ENCODE data around the gene ARHGAP40.
"Not testable (repeated sequence)": the region's sequence is repeated elsewhere in the genome, so short reads cannot be mapped to it uniquely, and the experiment has no call there.

Gene ARHGAP40

DNA sequence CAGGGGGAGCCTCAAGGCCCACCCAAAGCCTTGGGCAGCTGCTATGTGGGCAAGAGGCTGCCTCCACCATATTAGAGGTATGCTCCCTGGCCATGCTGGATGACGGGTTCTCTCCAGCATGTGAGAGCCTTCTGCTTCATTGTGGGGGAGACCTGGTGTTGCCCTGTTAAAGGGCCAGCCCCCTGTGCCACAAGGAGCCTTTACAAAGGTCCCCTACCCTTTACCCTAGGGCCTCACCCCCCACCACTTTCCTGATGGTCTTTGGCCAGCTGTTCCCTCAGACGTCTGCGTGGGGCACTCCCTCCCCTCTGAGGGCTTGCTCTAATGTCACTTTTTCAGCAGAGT, 15.5 kb upstream of the ARHGAP40 start:
- Histone ChIP-seq H3K27me3 (replicated peaks; ENCODE audit: control insufficient read depth, insufficient read depth, low read length, poor library complexity, severe bottlenecking) (no peaks in the 10 kb centered on the region), H3K4me3 (ENCODE audit: insufficient read depth, low read depth, low read length, poor library complexity, severe bottlenecking) (no peak overlapping the region), H3K9me3 (ENCODE audit: control insufficient read depth, low read length) (no peaks in the 10 kb centered on the region), H3K4me1 (ENCODE audit: control insufficient read depth, insufficient read depth, low read length, poor library complexity, severe bottlenecking) (no peaks in the 10 kb centered on the region), H3K27ac (ENCODE audit: insufficient read depth, low read length, poor library complexity, severe bottlenecking) (no peak overlapping the region), H3K36me3 (ENCODE audit: control insufficient read depth, insufficient read depth, low read length) (no peaks in the 10 kb centered on the region)
- DNase-seq: no peak

DNA sequence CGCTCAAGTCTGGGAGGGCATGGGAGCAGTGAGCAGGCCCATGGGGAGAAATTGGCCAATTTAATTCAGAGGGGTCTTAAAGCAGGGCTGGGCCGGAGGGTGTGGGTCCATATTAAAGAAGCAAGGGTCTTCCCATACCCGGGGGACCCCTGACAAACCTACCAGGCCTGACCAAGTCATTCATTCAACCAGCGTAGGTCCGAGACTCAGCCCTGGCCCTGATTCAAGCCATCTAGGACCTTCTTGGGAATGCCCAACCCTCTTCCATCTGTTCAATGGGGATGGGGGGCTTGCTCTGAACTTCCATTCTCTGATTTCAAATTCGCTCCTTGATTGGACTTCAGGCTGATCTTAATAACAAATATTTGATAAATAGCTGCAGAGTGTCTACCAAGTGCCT, 13.3 kb upstream of the ARHGAP40 start:
- Histone ChIP-seq H3K36me3 (ENCODE audit: control insufficient read depth, insufficient read depth, low read length) (no peaks in the 10 kb centered on the region), H3K4me3 (ENCODE audit: insufficient read depth, low read depth, low read length, poor library complexity, severe bottlenecking) (no peak overlapping the region), H3K9me3 (ENCODE audit: control insufficient read depth, low read length) (no peaks in the 10 kb centered on the region), H3K27me3 (replicated peaks; ENCODE audit: control insufficient read depth, insufficient read depth, low read length, poor library complexity, severe bottlenecking) (no peaks in the 10 kb centered on the region), H3K27ac (ENCODE audit: insufficient read depth, low read length, poor library complexity, severe bottlenecking) (no peak overlapping the region), H3K4me1 (ENCODE audit: control insufficient read depth, insufficient read depth, low read length, poor library complexity, severe bottlenecking) (no peaks in the 10 kb centered on the region)
- no peak for DNase-seq

DNA sequence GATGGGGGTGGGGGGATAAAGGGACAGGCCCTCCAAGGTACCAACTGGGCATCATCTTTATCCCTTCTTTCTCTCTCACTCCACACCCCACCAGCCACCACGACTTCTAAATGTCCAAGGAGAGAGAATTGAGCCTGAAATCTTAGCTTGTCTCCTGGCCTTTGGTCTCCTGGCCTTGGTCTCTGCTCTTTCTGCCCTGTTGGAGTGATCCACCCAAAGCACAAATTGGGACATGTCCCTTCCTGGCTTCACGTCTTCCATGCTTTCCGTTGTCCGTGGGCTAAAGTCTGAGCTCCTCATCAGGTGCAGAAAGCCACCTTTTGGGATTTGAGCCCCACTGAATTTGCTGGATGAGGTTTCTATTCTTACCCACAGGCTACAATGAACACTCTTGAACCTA, 12.3 kb upstream of the ARHGAP40 start:
- no peak overlapping the region for H3K4me3 ChIP-seq (ENCODE audit: insufficient read depth, low read depth, low read length, poor library complexity, severe bottlenecking)
- no peak overlapping the region for H3K27ac ChIP-seq (ENCODE audit: insufficient read depth, low read length, poor library complexity, severe bottlenecking)

DNA sequence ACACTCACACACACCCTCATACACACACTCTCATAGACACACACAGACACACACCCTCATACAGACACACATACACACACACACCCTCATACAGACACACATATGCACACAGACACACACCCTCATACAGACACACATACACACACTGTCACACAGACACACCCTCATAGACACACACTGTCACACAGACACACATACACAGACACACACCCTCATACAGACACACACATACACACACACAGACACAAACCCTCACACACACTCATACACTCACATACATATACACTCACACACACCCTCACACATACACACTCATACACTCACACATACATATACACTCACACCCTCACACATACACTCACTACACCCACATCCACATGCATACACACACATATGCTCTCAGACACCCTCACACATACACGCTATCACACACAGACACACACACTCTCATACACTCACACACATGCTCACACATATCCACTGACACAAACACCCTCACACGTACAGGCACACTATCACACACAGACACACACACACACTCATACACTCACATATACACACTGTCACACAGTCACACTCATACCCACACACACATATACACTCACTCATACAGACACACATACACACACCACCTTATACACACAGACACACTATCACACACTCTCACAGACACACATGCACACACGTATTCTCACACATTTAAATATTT, 11.5 kb upstream of the ARHGAP40 start:
- no peaks in the 10 kb centered on the region for H3K9me3 ChIP-seq (ENCODE audit: control insufficient read depth, low read length)
- no peak overlapping the region for H3K27ac ChIP-seq (ENCODE audit: insufficient read depth, low read length, poor library complexity, severe bottlenecking)
- H3K4me1 ChIP-seq (ENCODE audit: control insufficient read depth, insufficient read depth, low read length, poor library complexity, severe bottlenecking): no peaks in the 10 kb centered on the region
- DNase-seq: no peak
- H3K36me3 ChIP-seq (ENCODE audit: control insufficient read depth, insufficient read depth, low read length): no peaks in the 10 kb centered on the region
- H3K27me3 ChIP-seq (replicated peaks; ENCODE audit: control insufficient read depth, insufficient read depth, low read length, poor library complexity, severe bottlenecking): no peaks in the 10 kb centered on the region
- H3K4me3 ChIP-seq (ENCODE audit: insufficient read depth, low read depth, low read length, poor library complexity, severe bottlenecking): no peak overlapping the region

More for the DNA sequence above, 12.3 kb upstream of the ARHGAP40 start:
- Histone ChIP-seq H3K4me1 (ENCODE audit: control insufficient read depth, insufficient read depth, low read length, poor library complexity, severe bottlenecking) (no peaks in the 10 kb centered on the region), H3K27me3 (replicated peaks; ENCODE audit: control insufficient read depth, insufficient read depth, low read length, poor library complexity, severe bottlenecking) (no peaks in the 10 kb centered on the region), H3K36me3 (ENCODE audit: control insufficient read depth, insufficient read depth, low read length) (no peaks in the 10 kb centered on the region), H3K9me3 (ENCODE audit: control insufficient read depth, low read length) (no peaks in the 10 kb centered on the region)
- no peak for DNase-seq

DNA sequence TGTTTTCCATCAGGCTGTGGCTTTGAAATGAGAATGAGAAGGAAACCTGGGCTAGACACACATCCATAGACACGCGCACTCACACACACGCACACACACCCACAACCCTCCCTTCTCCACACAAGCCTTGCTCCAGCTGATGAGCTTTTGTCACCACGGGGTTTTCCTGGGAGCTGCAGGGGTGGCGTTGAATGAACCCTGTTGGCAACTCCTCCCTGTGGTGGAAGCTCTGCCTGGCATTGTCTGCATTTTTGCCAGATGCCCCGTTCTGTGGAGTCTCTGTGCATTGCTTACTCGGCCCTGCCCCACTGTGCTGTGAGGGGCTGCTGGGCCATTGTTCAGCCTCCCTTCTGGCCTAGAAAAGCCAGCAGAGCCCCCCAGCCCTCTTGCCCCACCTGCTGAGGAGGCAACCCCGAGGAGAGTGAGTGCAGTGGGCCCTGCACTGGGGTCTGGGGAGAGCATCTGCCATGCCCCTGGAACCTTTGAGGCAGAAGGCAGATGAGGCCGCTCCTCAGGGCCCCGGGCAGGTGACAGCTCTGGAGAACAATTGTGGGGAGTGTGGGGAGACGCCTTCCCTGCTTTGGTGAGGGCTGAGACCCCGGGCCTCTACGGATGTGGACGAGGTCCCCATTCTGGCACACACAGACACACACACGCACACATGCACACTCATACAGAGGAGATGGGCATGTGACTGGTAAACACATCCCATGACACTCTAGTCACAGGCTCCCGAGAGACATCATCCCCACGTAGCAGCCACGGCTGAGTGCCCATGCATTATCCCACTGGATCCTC, 10.7 kb upstream of the ARHGAP40 start:
- Histone ChIP-seq H3K27ac (ENCODE audit: insufficient read depth, low read length, poor library complexity, severe bottlenecking) (no peak overlapping the region), H3K4me3 (ENCODE audit: insufficient read depth, low read depth, low read length, poor library complexity, severe bottlenecking) (no peak overlapping the region), H3K36me3 (ENCODE audit: control insufficient read depth, insufficient read depth, low read length) (no peaks in the 10 kb centered on the region), H3K9me3 (ENCODE audit: control insufficient read depth, low read length) (no peaks in the 10 kb centered on the region), H3K27me3 (replicated peaks; ENCODE audit: control insufficient read depth, insufficient read depth, low read length, poor library complexity, severe bottlenecking) (no peaks in the 10 kb centered on the region), H3K4me1 (ENCODE audit: control insufficient read depth, insufficient read depth, low read length, poor library complexity, severe bottlenecking) (no peaks in the 10 kb centered on the region)
- DNase-seq: no peak

GRCh38 chr20:38591474-38592410, 9.9 kb upstream of the ARHGAP40 start:
- no peak overlapping the region for H3K27ac ChIP-seq (ENCODE audit: insufficient read depth, low read length, poor library complexity, severe bottlenecking)
- no peaks in the 10 kb centered on the region for H3K36me3 ChIP-seq (ENCODE audit: control insufficient read depth, insufficient read depth, low read length)
- H3K4me1 ChIP-seq (ENCODE audit: control insufficient read depth, insufficient read depth, low read length, poor library complexity, severe bottlenecking): no peaks in the 10 kb centered on the region
- H3K27me3 ChIP-seq (replicated peaks; ENCODE audit: control insufficient read depth, insufficient read depth, low read length, poor library complexity, severe bottlenecking): no peaks in the 10 kb centered on the region
- H3K4me3 ChIP-seq (ENCODE audit: insufficient read depth, low read depth, low read length, poor library complexity, severe bottlenecking): no peak overlapping the region
- H3K9me3 ChIP-seq (ENCODE audit: control insufficient read depth, low read length): no peaks in the 10 kb centered on the region
- DNase-seq: no peak

- not testable (repeated sequence) for H3K27ac ChIP-seq (ENCODE audit: insufficient read depth, low read length, poor library complexity, severe bottlenecking); DNase-seq; H3K4me1 ChIP-seq (ENCODE audit: control insufficient read depth, insufficient read depth, low read length, poor library complexity, severe bottlenecking); H3K4me3 ChIP-seq (ENCODE audit: insufficient read depth, low read depth, low read length, poor library complexity, severe bottlenecking); H3K36me3 ChIP-seq (ENCODE audit: control insufficient read depth, insufficient read depth, low read length); H3K27me3 ChIP-seq (replicated peaks; ENCODE audit: control insufficient read depth, insufficient read depth, low read length, poor library complexity, severe bottlenecking); H3K9me3 ChIP-seq (ENCODE audit: control insufficient read depth, low read length)
Observed at GRCh38 chr20:38592411-38592790, 9.2 kb upstream of the ARHGAP40 start.

DNA sequence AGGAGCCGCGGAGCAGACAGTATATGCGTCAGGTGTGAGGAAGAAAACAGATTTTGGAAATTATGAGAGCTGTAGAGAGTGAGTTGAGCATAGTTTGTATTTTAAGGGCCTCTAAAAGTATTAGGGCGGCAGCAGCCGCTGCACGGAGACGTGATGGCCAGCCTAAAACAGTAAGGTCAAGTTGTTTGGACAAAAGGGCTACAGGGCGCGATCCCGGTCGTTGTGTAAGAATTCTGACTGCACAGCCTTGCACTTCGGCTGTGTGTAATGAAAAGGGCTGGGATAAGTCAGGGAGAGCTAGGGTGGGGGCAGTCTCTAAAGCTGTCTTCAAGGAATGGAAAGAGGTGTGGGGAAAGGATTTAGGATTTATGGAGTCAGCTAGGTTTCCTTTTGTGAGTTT, 7.3 kb upstream of the ARHGAP40 start:
- not testable (repeated sequence) for H3K27ac ChIP-seq (ENCODE audit: insufficient read depth, low read length, poor library complexity, severe bottlenecking); H3K9me3 ChIP-seq (ENCODE audit: control insufficient read depth, low read length); DNase-seq; H3K4me1 ChIP-seq (ENCODE audit: control insufficient read depth, insufficient read depth, low read length, poor library complexity, severe bottlenecking); H3K36me3 ChIP-seq (ENCODE audit: control insufficient read depth, insufficient read depth, low read length); H3K4me3 ChIP-seq (ENCODE audit: insufficient read depth, low read depth, low read length, poor library complexity, severe bottlenecking); H3K27me3 ChIP-seq (replicated peaks; ENCODE audit: control insufficient read depth, insufficient read depth, low read length, poor library complexity, severe bottlenecking)

GRCh38 chr20:38595886-38596285, 5.7 kb upstream of the ARHGAP40 start:
- H3K4me3 ChIP-seq (ENCODE audit: insufficient read depth, low read depth, low read length, poor library complexity, severe bottlenecking); DNase-seq; H3K27ac ChIP-seq (ENCODE audit: insufficient read depth, low read length, poor library complexity, severe bottlenecking); H3K27me3 ChIP-seq (replicated peaks; ENCODE audit: control insufficient read depth, insufficient read depth, low read length, poor library complexity, severe bottlenecking); H3K36me3 ChIP-seq (ENCODE audit: control insufficient read depth, insufficient read depth, low read length); H3K4me1 ChIP-seq (ENCODE audit: control insufficient read depth, insufficient read depth, low read length, poor library complexity, severe bottlenecking); H3K9me3 ChIP-seq (ENCODE audit: control insufficient read depth, low read length): not testable (repeated sequence)

Data from effector memory CD4-positive, alpha-beta T cell (primary cell).